ENCODE measurements around the gene ARHGAP10.

GRCh38 chr4:147693218-147693617 lies 38.7 kb upstream of the ARHGAP10 start:
- no peak for TF ChIP-seq CTCF (IDR thresholded peaks at IDR 0.05)
- no peak for TF ChIP-seq POLR2A (IDR thresholded peaks at IDR 0.05)

Measured in Peyer's patch (tissue), 4 donors.